Caco-2 (cell line): Measurements from ENCODE around the gene TTC23. TPM values are rescaled to one million over a fixed set of nuclear protein-coding genes. Genes with fewer than 3 reads are reported as not detected.

Source experiments
- BruUV-seq: library from RNA; stranded (reverse); fragments of 400-500 nt; replicated peaks from 2 replicates; lab custom pipeline; 2021; lab: Mats Ljungman, UMichigan
- CTCF ChIA-PET: fragments of 300-600 bp; sonication (Branson Sonifier 250); formaldehyde crosslinking; loops from one replicate; lab custom pipeline; 2022; ENCODE audit warnings: antibody characterized with exemption; lab: Charles Lee
- POLR2A ChIA-PET: fragments of 300-600 bp; sonication (Branson Sonifier 250); formaldehyde crosslinking; loops from one replicate; lab custom pipeline; 2022; ENCODE audit warnings: antibody characterized with exemption; lab: Charles Lee
- DNase-seq, 2 experiments: peaks; one replicate each; pipeline versions ENCODE4 v3.0.0 to v3.0.0-alpha.2; 2020 to 2022
- H3K27me3 ChIP-seq: replicated peaks from 2 replicates; pipeline ENCODE4 v1.6.0; 2011; ENCODE audit warnings: low read length; ENCODE audit not compliant: control insufficient read depth, insufficient read depth
- H3K36me3 ChIP-seq: 2 replicates; pipeline ENCODE4 v1.5.1; 2011; ENCODE audit warnings: low read length; ENCODE audit not compliant: control insufficient read depth, insufficient read depth
- H3K4me1 ChIP-seq: fragments of 250-450 bp; sonication (Bioruptor Pico); 2 replicates; pipeline ENCODE4 v1.5.1; 2020; ENCODE audit warnings: mild to moderate bottlenecking
- H3K4me3 ChIP-seq: 2 replicates; pipeline ENCODE4 v1.5.1; 2011; ENCODE audit warnings: low read depth, mild to moderate bottlenecking, control low read depth, low read length
- H3K9me3 ChIP-seq: fragments of 250-450 bp; sonication (Bioruptor Pico); 2 replicates; pipeline ENCODE4 v1.5.1; 2020; ENCODE audit warnings: mild to moderate bottlenecking, moderate library complexity
- H3K27ac Mint-ChIP-seq: one replicate; pipeline ENCODE4 v1.8.0; 2022; ENCODE audit warnings: mixed read lengths; ENCODE audit not compliant: unreplicated experiment
- H3K27me3 Mint-ChIP-seq: one replicate; pipeline ENCODE4 v1.8.0; 2022; ENCODE audit warnings: mixed read lengths; ENCODE audit not compliant: insufficient read depth, unreplicated experiment
- H3K36me3 Mint-ChIP-seq: one replicate; pipeline ENCODE4 v1.8.0; 2022; ENCODE audit warnings: mild to moderate bottlenecking, mixed read lengths; ENCODE audit not compliant: insufficient read depth, unreplicated experiment
- H3K4me1 Mint-ChIP-seq: one replicate; pipeline ENCODE4 v1.8.0; 2022; ENCODE audit warnings: low read depth, mixed read lengths; ENCODE audit not compliant: unreplicated experiment
- H3K4me3 Mint-ChIP-seq: one replicate; pipeline ENCODE4 v1.8.0; 2022; ENCODE audit warnings: mild to moderate bottlenecking, moderate library complexity, mixed read lengths; ENCODE audit not compliant: unreplicated experiment
- H3K9me3 Mint-ChIP-seq: one replicate; pipeline ENCODE4 v1.8.0; 2022; ENCODE audit warnings: mixed read lengths; ENCODE audit not compliant: unreplicated experiment
- CTCF ChIP-seq, 2 experiments: fragments of 200-600 bp in 1 of 2; IDR thresholded peaks; 1 replicate in 1 of 2; 2 replicates in 1 of 2; pipeline versions ENCODE4 v1.5.1 to v1.8.0; 2011 to 2022; ENCODE audit warnings: antibody characterized with exemption in 1 of 2, control low read depth in 1 of 2, inconsistent platforms in 1 of 2, low read depth in 1 of 2, low read length in 1 of 2, mild to moderate bottlenecking in 1 of 2, moderate library complexity in 1 of 2; ENCODE audit not compliant: insufficient read depth in 1 of 2, severe bottlenecking in 1 of 2, unreplicated experiment in 1 of 2
- intact Hi-C: fragments of 100-400 bp; cut with micrococcal nuclease; formaldehyde crosslinking; loops from one replicate; pipeline ENCODE4 v1.10.0; 2022; ENCODE audit not compliant: unreplicated experiment
- total RNA-seq: library from RNA; stranded (reverse); gene quantifications from 2 replicates; pipeline ENCODE4 v1.2.3, GENCODE V29; 2022

Gene TTC23
- total RNA-seq, 1 experiment from 2014 or later: 10.8 TPM

- H3K27me3 ChIP-seq: no peaks in the 10 kb centered on the region
- H3K9me3 ChIP-seq: no peaks in the 10 kb centered on the region
- no TSS peak for BruUV-seq
- no peaks in the 10 kb centered on the region for H3K9me3 Mint-ChIP-seq
- intact Hi-C loops: no loop called here
- POLR2A ChIA-PET: no interaction called here
- no peak overlapping the region for H3K4me3 ChIP-seq
- no peak for TF ChIP-seq CTCF (IDR thresholded peaks at IDR 0.05; ENCODE audit: insufficient read depth in 1 of 2, low read depth in 1 of 2, low read length in 1 of 2, severe bottlenecking in 1 of 2, unreplicated experiment in 1 of 2)
- DNase-seq: no peak
- CTCF ChIA-PET: no interaction called here
- no peak overlapping the region for H3K27ac Mint-ChIP-seq
- no peaks in the 10 kb centered on the region for H3K36me3 ChIP-seq
- no peaks in the 10 kb centered on the region for H3K27me3 Mint-ChIP-seq
- no peaks in the 10 kb centered on the region for H3K4me1 Mint-ChIP-seq
- H3K36me3 Mint-ChIP-seq: peaks cover 5% of the 10 kb centered on the region
- no peaks in the 10 kb centered on the region for H3K4me1 ChIP-seq
- H3K4me3 Mint-ChIP-seq: no peak overlapping the region
These were observed 131.1 kb downstream of the TTC23 start for GRCh38 chr15:99118258-99118632.

- H3K9me3 ChIP-seq: no peaks in the 10 kb centered on the region
- DNase-seq: no peak
- TF ChIP-seq CTCF (IDR thresholded peaks at IDR 0.05; ENCODE audit: insufficient read depth in 1 of 2, low read depth in 1 of 2, low read length in 1 of 2, severe bottlenecking in 1 of 2, unreplicated experiment in 1 of 2): no peak
- no peaks in the 10 kb centered on the region for H3K27me3 ChIP-seq
- CTCF ChIA-PET: no interaction called here
- Mint-ChIP-seq H3K27ac (no peak overlapping the region), H3K4me1 (no peaks in the 10 kb centered on the region), H3K36me3 (peaks cover 5% of the 10 kb centered on the region), H3K27me3 (no peaks in the 10 kb centered on the region), H3K4me3 (no peak overlapping the region), H3K9me3 (no peaks in the 10 kb centered on the region)
- BruUV-seq: no TSS peak
- POLR2A ChIA-PET: no interaction called here
- intact Hi-C loops: no loop called here
- no peaks in the 10 kb centered on the region for H3K36me3 ChIP-seq
- no peaks in the 10 kb centered on the region for H3K4me1 ChIP-seq
- no peak overlapping the region for H3K4me3 ChIP-seq
These were observed 131.7 kb downstream of the TTC23 start for GRCh38 chr15:99117563-99118257.

- Histone ChIP-seq H3K27me3 (no peaks in the 10 kb centered on the region), H3K4me1 (no peaks in the 10 kb centered on the region), H3K36me3 (no peaks in the 10 kb centered on the region), H3K4me3 (no peak overlapping the region), H3K9me3 (no peaks in the 10 kb centered on the region)
- no peak for DNase-seq
- TF ChIP-seq CTCF (IDR thresholded peaks at IDR 0.05; ENCODE audit: insufficient read depth in 1 of 2, low read depth in 1 of 2, low read length in 1 of 2, severe bottlenecking in 1 of 2, unreplicated experiment in 1 of 2): no peak
- intact Hi-C loops: no loop called here
- ChIA-PET CTCF (no interaction called here), POLR2A (no interaction called here)
- Mint-ChIP-seq H3K4me3 (no peak overlapping the region), H3K36me3 (peaks cover 5% of the 10 kb centered on the region), H3K9me3 (no peaks in the 10 kb centered on the region), H3K27ac (no peak overlapping the region), H3K4me1 (no peaks in the 10 kb centered on the region), H3K27me3 (no peaks in the 10 kb centered on the region)
- no TSS peak for BruUV-seq
These were observed 132.3 kb downstream of the TTC23 start for GRCh38 chr15:99117111-99117510.
